Astrocyte (in vitro differentiated cells and primary cell): ENCODE results near the gene THEM5. TPM values are rescaled to one million over a fixed set of nuclear protein-coding genes. Genes with fewer than 3 reads are reported as not detected.

Source experiments
- DNase-seq: peaks from one replicate; pipeline ENCODE4 v3.0.0-alpha.2; 2010; ENCODE audit warnings: low read depth
- FAIRE-seq: peaks from 2 replicates; lab custom pipeline; 2011; peaks lifted over from hg19 to GRCh38; lab: Jason Lieb, UNC
- H2AFZ ChIP-seq: 2 replicates; pipeline ENCODE4 v1.6.0; 2012; ENCODE audit warnings: low read depth, low read length, inconsistent platforms
- H3K27ac ChIP-seq: 2 replicates; pipeline ENCODE4 v1.5.1; 2011; ENCODE audit warnings: low read depth, low read length, inconsistent platforms
- H3K27me3 ChIP-seq: 2 replicates; pipeline ENCODE4 v1.6.0; 2011; ENCODE audit warnings: low read length, inconsistent platforms; ENCODE audit not compliant: insufficient read depth
- H3K36me3 ChIP-seq: 2 replicates; pipeline ENCODE4 v1.5.1; 2011; ENCODE audit warnings: low read length, inconsistent platforms; ENCODE audit not compliant: insufficient read depth
- H3K4me1 ChIP-seq: 2 replicates; pipeline ENCODE4 v1.5.1; 2011; ENCODE audit warnings: low read length, inconsistent platforms; ENCODE audit not compliant: insufficient read depth
- H3K4me2 ChIP-seq: 2 replicates; pipeline ENCODE4 v1.6.0; 2012; ENCODE audit warnings: low read length, inconsistent platforms
- H3K4me3 ChIP-seq: 2 replicates; pipeline ENCODE4 v1.5.1; 2011; ENCODE audit warnings: low read depth, mild to moderate bottlenecking, low read length, inconsistent platforms; ENCODE audit not compliant: insufficient read depth
- H3K79me2 ChIP-seq: 2 replicates; pipeline ENCODE4 v1.6.0; 2012; ENCODE audit warnings: mild to moderate bottlenecking, low read length, inconsistent platforms; ENCODE audit not compliant: insufficient read depth
- H3K9ac ChIP-seq: 2 replicates; pipeline ENCODE4 v1.6.0; 2012; ENCODE audit warnings: mild to moderate bottlenecking, low read length, inconsistent platforms
- H3K9me3 ChIP-seq: 2 replicates; pipeline ENCODE4 v1.5.1; 2012; ENCODE audit warnings: low read depth, mild to moderate bottlenecking, low read length, inconsistent platforms; ENCODE audit not compliant: insufficient read depth
- H4K20me1 ChIP-seq: 2 replicates; pipeline ENCODE4 v1.6.0; 2012; ENCODE audit warnings: low read length, inconsistent platforms; ENCODE audit not compliant: insufficient read depth
- H3K27ac Mint-ChIP-seq: one replicate; pipeline ENCODE4 v1.8.0; 2021; ENCODE audit warnings: mild to moderate bottlenecking, mixed read lengths; ENCODE audit not compliant: unreplicated experiment
- H3K27me3 Mint-ChIP-seq: one replicate; pipeline ENCODE4 v1.8.0; 2021; ENCODE audit warnings: low read depth, mixed read lengths; ENCODE audit not compliant: unreplicated experiment
- H3K36me3 Mint-ChIP-seq: one replicate; pipeline ENCODE4 v1.8.0; 2021; ENCODE audit warnings: low read depth, mixed read lengths; ENCODE audit not compliant: unreplicated experiment
- H3K4me1 Mint-ChIP-seq: one replicate; pipeline ENCODE4 v1.8.0; 2021; ENCODE audit warnings: low read depth, mixed read lengths; ENCODE audit not compliant: unreplicated experiment
- H3K4me3 Mint-ChIP-seq: one replicate; pipeline ENCODE4 v1.8.0; 2021; ENCODE audit warnings: mild to moderate bottlenecking, moderate library complexity, mixed read lengths; ENCODE audit not compliant: unreplicated experiment
- H3K9me3 Mint-ChIP-seq: one replicate; pipeline ENCODE4 v1.8.0; 2021; ENCODE audit warnings: mild to moderate bottlenecking, mixed read lengths; ENCODE audit not compliant: unreplicated experiment
- CTCF ChIP-seq: IDR thresholded peaks from 2 replicates; pipeline ENCODE4 v1.5.1; 2011; ENCODE audit warnings: low read depth, mild to moderate bottlenecking, inconsistent platforms, low read length, moderate library complexity; ENCODE audit not compliant: insufficient read depth
- EZH2 ChIP-seq: IDR thresholded peaks from 2 replicates; pipeline ENCODE4 v1.6.1; 2012; ENCODE audit warnings: mild to moderate bottlenecking, low read length, inconsistent platforms; ENCODE audit not compliant: insufficient read depth
- total RNA-seq: library from RNA; stranded (reverse); gene quantifications from 2 replicates; pipeline ENCODE4 v1.2.1, GENCODE V29; 2021

THEM5 gene
- total RNA-seq, 1 donor from 2014 or later = not detected

GRCh38 chr1:151839457-151840403, 13.8 kb downstream of the THEM5 start, which contains the start of gene C2CD4D:
Gene C2CD4D (minus strand): TSS chr1:151839820. CDS start chr1:151838989, 831 bp downstream.
- H3K27ac Mint-ChIP-seq = peak within 1 kb of the TSS; percentile 28
- FAIRE-seq = no peak
- peaks cover 10% of the 10 kb centered on the region for H3K27me3 Mint-ChIP-seq
- Histone ChIP-seq H3K79me2 (no peaks in the 10 kb centered on the region), H3K4me2 (peak within 1 kb of the TSS; percentile 81), H2AFZ (peak within 1 kb of the TSS; percentile 70), H3K4me3 (peak within 1 kb of the TSS; percentile 40), H3K27me3 (peaks cover 21% of the 10 kb centered on the region), H3K9ac (peak within 1 kb of the TSS; percentile 21), H3K36me3 (no peaks in the 10 kb centered on the region), H3K9me3 (no peaks in the 10 kb centered on the region), H4K20me1 (peaks cover 15% of the 10 kb centered on the region), H3K27ac (no peak within 1 kb of the TSS), H3K4me1 (peaks cover 27% of the 10 kb centered on the region)
- H3K9me3 Mint-ChIP-seq = no peaks in the 10 kb centered on the region
- no peak for DNase-seq
- H3K36me3 Mint-ChIP-seq = no peaks in the 10 kb centered on the region
- peak within 1 kb of the TSS; percentile 69 for H3K4me3 Mint-ChIP-seq
- TF ChIP-seq CTCF = no peak
- TF ChIP-seq EZH2 = no peak
- peaks cover 33% of the 10 kb centered on the region for H3K4me1 Mint-ChIP-seq

GRCh38 chr1:151839082-151839412, 14.5 kb downstream of the THEM5 start:
- Mint-ChIP-seq H3K27me3 (peaks cover 7% of the 10 kb centered on the region), H3K4me1 (peaks cover 33% of the 10 kb centered on the region), H3K27ac (no peak overlapping the region), H3K36me3 (no peaks in the 10 kb centered on the region), H3K9me3 (no peaks in the 10 kb centered on the region), H3K4me3 (peak overlapping the region; percentile 69)
- FAIRE-seq = no peak
- no peak for DNase-seq
- H3K9me3 ChIP-seq = no peaks in the 10 kb centered on the region
- H3K27ac ChIP-seq = no peak overlapping the region
- no peak overlapping the region for H3K9ac ChIP-seq
- peaks cover 21% of the 10 kb centered on the region for H3K27me3 ChIP-seq
- H3K4me2 ChIP-seq = peak overlapping the region; percentile 81
- no peaks in the 10 kb centered on the region for H3K36me3 ChIP-seq
- peaks cover 15% of the 10 kb centered on the region for H4K20me1 ChIP-seq
- no peaks in the 10 kb centered on the region for H3K79me2 ChIP-seq
- H3K4me3 ChIP-seq = peak overlapping the region; percentile 40
- no peak for TF ChIP-seq CTCF
- TF ChIP-seq EZH2 = peak; percentile 25
- H2AFZ ChIP-seq = peak overlapping the region; percentile 46
- peaks cover 27% of the 10 kb centered on the region for H3K4me1 ChIP-seq
